ENCODE data around the gene PGRMC2. TPM values are rescaled to one million over a fixed set of nuclear protein-coding genes. Genes with fewer than 3 reads are reported as not detected.

The PGRMC2 gene
- total and polyA plus RNA-seq, 2 of the 8 experiments (the other 6 are each of a cell fraction or from before 2014, with no cell fraction given): 9.5 to 85.3 TPM

DNA sequence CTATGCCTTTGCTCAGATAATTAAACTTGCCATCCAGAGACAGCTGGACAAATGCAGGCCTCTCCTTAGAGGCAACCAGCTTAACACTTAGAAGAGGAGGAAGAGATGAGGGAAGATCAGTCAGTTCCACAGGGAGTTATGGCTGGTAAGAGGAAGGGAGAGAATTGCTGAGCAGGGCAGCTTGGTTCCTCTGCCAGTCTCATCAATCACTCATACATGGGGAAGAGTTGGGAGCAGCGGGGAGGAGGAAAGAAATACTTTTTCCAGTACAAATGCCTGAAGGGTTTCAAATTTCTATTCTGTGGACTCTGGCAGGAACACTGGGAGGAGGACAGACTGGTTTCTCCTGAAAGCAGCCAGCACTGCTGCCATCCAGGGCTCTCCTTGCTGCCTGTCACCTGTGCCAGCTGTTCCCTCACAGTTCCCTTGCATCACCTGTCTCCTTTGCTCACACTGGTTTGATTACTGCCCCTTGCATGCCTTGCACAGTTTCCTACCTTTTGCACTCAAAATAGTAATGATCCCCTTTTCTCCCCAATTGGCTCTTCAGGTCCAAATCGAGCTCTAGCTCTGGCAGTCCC lies 59.5 kb downstream of the PGRMC2 start:
- DNase-seq (ENCODE audit: low read depth in 1 of 2, low spot score in 2 of 2): no peak
- Histone ChIP-seq H4K91ac (replicated peaks; ENCODE audit: insufficient read length, low read length) (no peak overlapping the region), H2AFZ (ENCODE audit: low read length) (no peak overlapping the region), H3K4ac (replicated peaks; ENCODE audit: insufficient read length, low read depth, low read length) (no peak overlapping the region), H2BK20ac (ENCODE audit: low read length) (no peak overlapping the region), H3K4me2 (ENCODE audit: insufficient read depth in 1 of 2, low read depth in 2 of 2, low read length in 2 of 2) (no peak overlapping the region), H3K4me1 (replicated peaks in 1 of 4; ENCODE audit: control insufficient read depth in 3 of 4, insufficient read depth in 4 of 4, low read length in 3 of 4) (no peaks in the 10 kb centered on the region), H4K8ac (ENCODE audit: extremely low read depth, insufficient read depth, low read length) (no peak overlapping the region), H3K36me3 (ENCODE audit: control insufficient read depth in 2 of 4, insufficient read depth in 4 of 4, low read length in 3 of 4) (no peaks in the 10 kb centered on the region), H3K79me1 (ENCODE audit: low read depth, low read length) (no peaks in the 10 kb centered on the region), H3K9me3 (ENCODE audit: insufficient read depth in 2 of 2, low read depth in 1 of 2, low read length in 1 of 2) (no peaks in the 10 kb centered on the region), H3K56ac (replicated peaks; ENCODE audit: insufficient read length, low read depth, low read length) (no peak overlapping the region), H2BK12ac (ENCODE audit: low read depth, low read length) (no peak overlapping the region), H2AK5ac (ENCODE audit: low read depth, low read length) (no peak overlapping the region), H3K23ac (ENCODE audit: insufficient read length) (no peak overlapping the region), H3K4me3 (ENCODE audit: extremely low read depth in 1 of 4, insufficient read depth in 2 of 4, low read depth in 3 of 4, low read length in 4 of 4) (no peak overlapping the region), H4K5ac (ENCODE audit: insufficient read length, low read depth, low read length) (no peak overlapping the region), H3K27ac (ENCODE audit: low read depth, low read length) (no peak overlapping the region), H3K23me2 (ENCODE audit: low read depth, low read length) (no peaks in the 10 kb centered on the region), H2BK120ac (replicated peaks; ENCODE audit: low read depth, low read length) (no peak overlapping the region), H4K20me1 (replicated peaks in 1 of 2; ENCODE audit: control insufficient read depth in 1 of 2, insufficient read depth in 2 of 2, low read length in 2 of 2) (no peaks in the 10 kb centered on the region), H2BK5ac (ENCODE audit: low read depth, low read length) (no peak overlapping the region), H3K27me3 (replicated peaks in 1 of 4; ENCODE audit: control insufficient read depth in 3 of 4, extremely low read depth in 1 of 4, insufficient read depth in 3 of 4, low read length in 3 of 4) (no peaks in the 10 kb centered on the region), H3K14ac (ENCODE audit: insufficient read length) (no peak overlapping the region), H2BK15ac (ENCODE audit: low read length) (no peak overlapping the region), H3K9ac (replicated peaks in 1 of 4; ENCODE audit: extremely low read depth in 1 of 4, low read depth in 3 of 4, low read length in 3 of 4) (no peak overlapping the region), H3K18ac (ENCODE audit: extremely low read depth, low read length) (no peak overlapping the region), H3K79me2 (ENCODE audit: control insufficient read depth in 1 of 2, insufficient read depth in 2 of 2, low read length in 2 of 2) (no peaks in the 10 kb centered on the region)
- CTCF ChIA-PET (ENCODE audit: partially characterized antibody): no interaction called here
- POLR2A ChIA-PET (ENCODE audit: partially characterized antibody): no interaction called here
- no peak for FAIRE-seq
- TF ChIP-seq SRF (IDR thresholded peaks at IDR 0.05; ENCODE audit: low read depth, low read length): no peak
- TF ChIP-seq EZH2 (IDR thresholded peaks at IDR 0.05; ENCODE audit: low read depth, low read length, severe bottlenecking): no peak
- 81% methylated on average over 2 of the region's 2 CpGs; no CpG with 5 or more reads in 1 of the 2 experiments for WGBS, 2 experiments (ENCODE audit: extremely low coverage in 1 of 2, insufficient coverage in 1 of 2, insufficient read length in 1 of 2, insufficient replicate concordance in 2 of 2, low coverage in 1 of 2, low lambda C conversion rate in 2 of 2, missing lambda C conversion rate in 1 of 2)
